ENCODE data around the gene TMEM39B.
"Not testable (repeated sequence)": the region's sequence is repeated elsewhere in the genome, so short reads cannot be mapped to it uniquely, and the experiment has no call there.

TMEM39B gene

DNA sequence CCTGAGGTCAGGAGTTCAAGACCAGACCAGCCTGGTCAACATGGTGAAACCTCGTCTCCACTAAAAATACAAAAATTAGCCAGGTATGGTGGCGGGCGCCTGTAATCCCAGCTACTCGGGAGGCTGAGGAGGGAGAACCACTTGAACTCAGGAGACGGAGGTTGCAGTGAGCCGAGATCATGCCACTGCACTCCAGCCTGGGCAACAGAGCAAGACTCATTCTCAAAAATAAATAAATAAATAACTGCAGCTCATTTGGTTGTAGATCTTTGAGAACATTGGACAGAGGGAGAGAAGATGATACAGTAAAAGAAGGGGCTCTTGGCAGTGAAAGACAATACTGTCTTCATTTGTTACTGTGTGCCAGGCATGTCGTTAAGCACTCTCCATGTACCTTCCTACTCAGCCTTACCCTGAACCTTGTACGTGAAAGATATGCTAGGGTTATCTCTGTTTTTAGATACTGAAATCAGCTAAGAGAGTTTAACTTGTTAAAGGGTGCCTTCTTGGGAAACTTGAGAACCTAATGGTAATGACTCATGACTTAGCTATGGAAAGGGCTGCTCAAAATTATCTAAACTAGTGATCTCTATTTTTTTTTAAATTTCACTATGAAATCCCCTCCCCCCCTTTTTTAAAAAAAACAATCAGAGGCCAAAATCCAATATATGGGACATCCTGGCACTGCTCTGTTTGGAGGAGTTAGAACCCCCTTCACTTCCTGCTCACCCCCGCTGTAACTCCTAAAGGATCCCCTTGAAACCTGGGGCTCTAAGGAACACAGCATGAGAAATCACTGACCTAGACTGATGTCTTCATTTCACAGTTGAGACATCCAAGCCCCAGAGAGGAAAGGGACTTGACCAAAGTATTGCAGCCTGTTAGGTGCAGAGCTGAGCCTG is 28.3 kb downstream of the TMEM39B start:
- H3K9ac ChIP-seq (ENCODE audit: low read length) = no peak overlapping the region
- peaks cover 17% of the 10 kb centered on the region for H3K36me3 ChIP-seq (ENCODE audit: control insufficient read depth, low read depth, low read length)
- H3K9me3 ChIP-seq (ENCODE audit: control insufficient read depth, low read depth, low read length) = no peaks in the 10 kb centered on the region
- H3K4me1 ChIP-seq (ENCODE audit: control insufficient read depth, low read depth, low read length) = no peaks in the 10 kb centered on the region
- H3K27ac ChIP-seq (ENCODE audit: low read length) = no peak overlapping the region
- no peaks in the 10 kb centered on the region for H3K27me3 ChIP-seq (ENCODE audit: control insufficient read depth, insufficient read depth, low read length)
- H3K4me3 ChIP-seq (ENCODE audit: low read length) = no peak overlapping the region

DNA sequence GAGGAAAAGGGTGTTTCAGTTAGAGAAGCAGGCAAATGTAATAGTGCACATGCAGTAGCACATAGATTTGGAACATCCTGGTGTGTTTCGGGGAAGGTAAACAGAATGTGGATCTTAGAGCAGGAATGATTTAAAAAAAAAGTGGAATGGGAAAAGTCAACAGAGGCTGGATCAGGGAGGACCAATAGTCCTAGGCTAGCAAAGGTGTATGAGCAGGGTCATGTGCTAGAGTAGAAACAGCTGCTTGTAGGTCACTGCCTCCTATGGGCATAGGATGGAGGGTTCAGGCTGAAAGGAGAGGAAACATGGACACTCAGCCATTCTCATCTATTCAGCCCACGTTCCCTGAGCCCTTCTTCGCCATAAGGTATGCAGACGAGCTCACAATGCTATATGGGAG is 31.4 kb downstream of the TMEM39B start:
- H3K36me3 ChIP-seq (ENCODE audit: control insufficient read depth, low read depth, low read length) = peaks cover 10% of the 10 kb centered on the region
- H3K27me3 ChIP-seq (ENCODE audit: control insufficient read depth, insufficient read depth, low read length) = no peaks in the 10 kb centered on the region
- H3K9ac ChIP-seq (ENCODE audit: low read length) = no peak overlapping the region
- no peak overlapping the region for H3K4me3 ChIP-seq (ENCODE audit: low read length)
- no peak overlapping the region for H3K27ac ChIP-seq (ENCODE audit: low read length)
- H3K4me1 ChIP-seq (ENCODE audit: control insufficient read depth, low read depth, low read length) = no peaks in the 10 kb centered on the region
- no peaks in the 10 kb centered on the region for H3K9me3 ChIP-seq (ENCODE audit: control insufficient read depth, low read depth, low read length)

DNA sequence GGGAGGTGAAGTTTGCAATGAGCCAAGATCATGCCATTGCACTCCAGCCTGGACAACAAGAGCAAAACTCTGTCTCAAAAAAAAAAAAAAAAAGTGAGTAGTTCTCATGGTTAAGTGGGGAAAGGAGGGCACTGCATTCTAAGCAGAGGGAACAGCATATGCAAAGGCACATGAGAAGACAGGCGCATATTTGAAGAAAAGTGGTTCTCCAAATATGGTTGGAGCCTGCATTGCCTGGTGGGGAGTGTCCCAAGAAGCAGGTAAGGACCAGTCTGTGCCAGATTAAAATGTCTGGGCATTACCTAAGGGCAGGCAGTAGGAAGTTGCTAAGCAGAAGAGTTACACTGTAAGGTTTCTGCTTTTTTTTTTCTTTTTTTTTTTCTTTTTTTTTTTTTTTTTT is 32.6 kb downstream of the TMEM39B start:
- Histone ChIP-seq H3K36me3 (ENCODE audit: control insufficient read depth, low read depth, low read length) (peaks cover 7% of the 10 kb centered on the region), H3K27me3 (ENCODE audit: control insufficient read depth, insufficient read depth, low read length) (no peaks in the 10 kb centered on the region), H3K27ac (ENCODE audit: low read length) (no peak overlapping the region), H3K4me1 (ENCODE audit: control insufficient read depth, low read depth, low read length) (no peaks in the 10 kb centered on the region), H3K9me3 (ENCODE audit: control insufficient read depth, low read depth, low read length) (no peaks in the 10 kb centered on the region), H3K4me3 (ENCODE audit: low read length) (no peak overlapping the region), H3K9ac (ENCODE audit: low read length) (no peak overlapping the region)

DNA sequence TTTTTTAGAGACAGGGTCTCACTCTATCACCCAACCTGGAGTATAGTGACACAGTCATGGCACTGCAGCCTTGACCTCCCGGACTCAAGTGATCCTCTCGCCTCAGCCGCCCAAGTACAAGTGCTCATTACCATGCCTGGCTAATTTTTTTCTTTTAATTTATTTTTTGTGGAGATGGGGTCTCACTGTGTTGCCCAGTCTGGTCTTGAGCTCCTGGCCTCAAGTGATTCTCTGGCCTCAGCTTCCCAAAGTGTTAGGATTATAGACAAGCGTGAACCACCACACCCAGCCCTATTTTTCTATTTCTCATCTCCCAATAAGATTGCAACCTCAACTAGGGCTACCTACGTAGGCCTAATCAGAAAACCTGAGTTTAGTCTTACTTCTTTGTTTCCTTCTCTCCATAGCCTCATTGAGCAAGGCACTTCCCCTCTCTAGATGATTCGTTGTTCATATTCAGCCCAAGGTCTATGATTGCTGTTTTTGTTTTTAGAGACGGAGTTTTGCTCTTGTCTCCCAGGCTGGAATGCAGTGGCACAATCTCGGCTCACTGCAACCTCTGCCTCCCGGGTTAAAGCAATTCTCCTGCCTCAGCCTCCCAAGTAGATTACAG is 34.0 kb downstream of the TMEM39B start:
- Histone ChIP-seq H3K27me3 (ENCODE audit: control insufficient read depth, insufficient read depth, low read length) (no peaks in the 10 kb centered on the region), H3K4me1 (ENCODE audit: control insufficient read depth, low read depth, low read length) (no peaks in the 10 kb centered on the region), H3K27ac (ENCODE audit: low read length) (no peak overlapping the region), H3K36me3 (ENCODE audit: control insufficient read depth, low read depth, low read length) (peaks cover 4% of the 10 kb centered on the region), H3K9me3 (ENCODE audit: control insufficient read depth, low read depth, low read length) (no peaks in the 10 kb centered on the region), H3K4me3 (ENCODE audit: low read length) (no peak overlapping the region), H3K9ac (ENCODE audit: low read length) (no peak overlapping the region)

DNA sequence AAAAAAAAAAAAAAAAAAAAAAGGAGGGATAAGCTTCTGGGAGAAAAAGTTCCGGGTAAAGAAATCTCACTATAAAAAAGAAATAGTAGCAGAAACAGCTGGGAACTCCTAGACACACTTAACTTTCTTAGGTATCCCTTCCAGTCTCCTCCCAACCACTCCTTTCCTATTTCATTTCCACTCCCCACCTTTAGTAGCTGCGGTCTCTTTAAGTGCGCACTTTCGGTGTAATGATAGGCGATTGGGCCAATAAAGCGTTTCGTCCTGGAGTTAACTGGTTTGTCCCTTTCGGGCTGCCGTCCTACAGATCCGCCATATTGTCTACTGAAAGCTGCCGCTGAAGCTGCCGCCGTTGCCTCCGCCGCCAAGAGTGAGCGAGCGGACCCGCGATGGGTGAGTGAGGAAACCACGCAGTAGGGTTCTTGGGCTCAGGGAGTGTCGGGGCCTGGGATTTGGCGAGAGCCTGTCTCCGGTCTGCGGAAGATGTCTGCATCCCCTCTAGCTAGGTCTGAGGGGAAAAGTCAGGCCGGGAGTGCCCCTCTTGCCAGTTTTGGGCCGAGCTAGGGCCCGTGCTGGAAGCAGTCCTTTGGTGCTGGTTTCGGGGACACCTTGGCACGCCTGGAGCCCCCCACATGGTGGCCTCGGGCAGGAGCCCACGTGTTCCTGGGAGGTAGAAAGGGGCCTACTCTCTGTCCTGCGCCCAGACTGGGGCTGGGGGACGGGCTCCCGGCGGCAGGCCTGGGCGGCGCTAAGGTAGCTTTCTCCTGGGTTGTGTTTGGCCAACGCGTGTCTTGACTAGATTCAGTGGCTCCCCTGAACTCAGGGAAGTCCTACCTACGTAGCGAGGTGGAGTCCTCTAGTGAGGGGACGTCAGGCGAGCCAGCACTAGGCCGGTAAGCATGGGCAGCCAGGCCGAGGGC is 35.3 kb downstream of the TMEM39B start, which contains the start of gene KPNA6:
Gene KPNA6, plus strand, starts transcription at position 315 of the 920 bp plus-strand sequence. Its CDS starts 75 bp downstream, at position 390.
- Histone ChIP-seq H3K27ac (ENCODE audit: low read length) (peak within 1 kb of the TSS; percentile 86), H3K36me3 (ENCODE audit: control insufficient read depth, low read depth, low read length) (no peaks in the 10 kb centered on the region), H3K9ac (ENCODE audit: low read length) (peak within 1 kb of the TSS; percentile 98), H3K27me3 (ENCODE audit: control insufficient read depth, insufficient read depth, low read length) (no peaks in the 10 kb centered on the region), H3K4me3 (ENCODE audit: low read length) (peak within 1 kb of the TSS; percentile 88), H3K9me3 (ENCODE audit: control insufficient read depth, low read depth, low read length) (no peaks in the 10 kb centered on the region), H3K4me1 (ENCODE audit: control insufficient read depth, low read depth, low read length) (no peaks in the 10 kb centered on the region)

DNA sequence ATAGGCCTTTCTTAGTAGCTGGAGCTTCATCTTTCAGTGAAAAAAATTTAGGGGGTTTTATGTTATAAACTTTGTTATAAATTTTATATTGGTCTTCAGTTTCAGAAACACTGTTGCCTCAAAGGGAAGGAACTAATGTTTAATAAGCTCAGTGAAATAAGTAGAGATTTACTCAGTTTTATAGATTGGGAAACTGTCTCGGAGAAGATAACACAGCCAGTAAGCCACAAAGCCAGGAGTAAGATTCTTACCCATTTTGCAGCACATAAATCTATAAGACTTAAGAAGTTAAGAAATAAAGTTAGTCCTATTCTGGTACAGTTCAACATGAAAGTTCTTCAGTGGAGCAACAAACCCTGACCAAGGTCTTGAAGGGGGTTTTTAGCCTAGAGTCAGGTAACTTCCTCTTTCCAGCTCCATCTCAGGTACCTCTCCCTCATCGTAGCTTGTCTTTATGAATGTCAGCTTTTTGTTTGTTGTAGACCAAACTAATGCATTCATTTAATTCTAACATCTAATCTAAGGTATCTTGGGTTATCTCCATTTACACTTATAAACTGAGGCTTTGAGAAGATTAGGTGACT is 38.4 kb downstream of the TMEM39B start:
- Histone ChIP-seq H3K9ac (ENCODE audit: low read length) (no peak overlapping the region), H3K27ac (ENCODE audit: low read length) (no peak overlapping the region), H3K9me3 (ENCODE audit: control insufficient read depth, low read depth, low read length) (no peaks in the 10 kb centered on the region), H3K27me3 (ENCODE audit: control insufficient read depth, insufficient read depth, low read length) (no peaks in the 10 kb centered on the region), H3K4me1 (ENCODE audit: control insufficient read depth, low read depth, low read length) (no peaks in the 10 kb centered on the region), H3K4me3 (ENCODE audit: low read length) (no peak overlapping the region), H3K36me3 (ENCODE audit: control insufficient read depth, low read depth, low read length) (no peaks in the 10 kb centered on the region)

DNA sequence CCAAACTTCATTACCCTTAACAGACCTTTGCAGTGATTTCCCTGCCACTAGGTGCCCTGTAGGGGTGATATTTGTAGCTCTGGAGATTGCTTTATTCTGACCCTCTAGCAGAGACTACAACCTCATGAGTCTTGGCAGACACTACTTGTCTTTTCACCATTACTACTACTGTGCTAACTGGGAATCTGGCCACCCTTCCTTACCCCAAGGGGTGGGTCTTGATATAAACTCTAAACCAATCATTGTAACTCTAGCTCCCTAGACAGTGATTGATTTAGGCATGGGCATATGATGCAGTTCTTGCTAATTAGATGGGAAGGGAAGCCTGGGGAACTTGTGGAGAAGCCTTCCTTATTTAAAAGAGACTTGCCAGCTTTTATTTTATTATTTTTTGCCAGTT is 39.0 kb downstream of the TMEM39B start:
- no peak overlapping the region for H3K9ac ChIP-seq (ENCODE audit: low read length)

DNA sequence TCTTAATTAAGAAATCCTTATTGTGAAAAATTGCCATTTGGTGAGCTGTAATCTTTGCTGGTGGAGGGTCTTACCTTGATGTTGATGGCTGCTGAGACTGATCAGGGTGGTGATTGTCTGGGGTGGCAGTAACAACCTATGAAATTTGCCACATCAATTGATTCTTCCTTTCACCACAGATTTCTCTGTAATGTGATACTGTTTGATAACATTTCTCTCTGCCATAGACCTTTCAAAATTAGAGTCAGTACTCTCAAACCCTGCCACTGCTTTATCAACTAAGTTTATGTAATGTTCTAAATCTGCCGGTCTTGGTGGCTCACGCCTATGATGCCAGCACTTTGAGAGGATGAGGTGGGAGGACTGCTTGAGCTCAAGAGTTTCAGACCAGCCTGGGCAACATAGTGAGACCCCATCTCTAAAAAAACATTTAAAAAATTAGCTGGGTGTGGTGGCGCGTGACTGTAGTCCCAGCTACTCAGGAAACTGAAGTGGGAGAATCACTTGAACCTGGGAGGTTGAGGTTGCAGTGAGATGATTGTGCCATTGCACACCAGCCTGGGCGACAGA is 40.2 kb downstream of the TMEM39B start:
- no peak overlapping the region for H3K27ac ChIP-seq (ENCODE audit: low read length)
- no peaks in the 10 kb centered on the region for H3K9me3 ChIP-seq (ENCODE audit: control insufficient read depth, low read depth, low read length)
- H3K27me3 ChIP-seq (ENCODE audit: control insufficient read depth, insufficient read depth, low read length) = no peaks in the 10 kb centered on the region
- no peak overlapping the region for H3K4me3 ChIP-seq (ENCODE audit: low read length)
- no peak overlapping the region for H3K9ac ChIP-seq (ENCODE audit: low read length)
- no peaks in the 10 kb centered on the region for H3K4me1 ChIP-seq (ENCODE audit: control insufficient read depth, low read depth, low read length)
- H3K36me3 ChIP-seq (ENCODE audit: control insufficient read depth, low read depth, low read length) = no peaks in the 10 kb centered on the region

More for the DNA sequence above, 39.0 kb downstream of the TMEM39B start:
- Histone ChIP-seq H3K27ac (ENCODE audit: low read length) (no peak overlapping the region), H3K4me3 (ENCODE audit: low read length) (no peak overlapping the region), H3K4me1 (ENCODE audit: control insufficient read depth, low read depth, low read length) (no peaks in the 10 kb centered on the region), H3K27me3 (ENCODE audit: control insufficient read depth, insufficient read depth, low read length) (no peaks in the 10 kb centered on the region), H3K36me3 (ENCODE audit: control insufficient read depth, low read depth, low read length) (no peaks in the 10 kb centered on the region), H3K9me3 (ENCODE audit: control insufficient read depth, low read depth, low read length) (no peaks in the 10 kb centered on the region)

DNA sequence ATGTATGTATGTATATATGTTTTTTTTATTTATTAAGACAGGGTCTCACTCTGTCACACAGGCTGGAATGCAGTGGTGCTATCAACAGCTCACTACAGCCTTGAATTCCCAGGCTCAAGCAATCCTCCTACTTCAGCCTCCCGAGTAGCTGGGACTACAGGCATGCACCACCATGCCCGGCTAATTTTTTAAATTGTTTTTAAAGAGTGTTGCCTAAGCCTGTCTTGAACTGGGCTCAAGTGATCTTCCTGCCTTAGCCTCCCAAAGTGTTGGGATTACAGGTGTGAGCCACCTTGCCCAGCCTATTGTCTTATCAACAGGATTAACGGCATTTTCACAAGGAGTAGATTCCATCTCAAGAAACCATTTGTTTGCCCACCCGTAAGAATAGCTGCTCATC is 40.7 kb downstream of the TMEM39B start:
- H3K27ac ChIP-seq (ENCODE audit: low read length); H3K9me3 ChIP-seq (ENCODE audit: control insufficient read depth, low read depth, low read length); H3K27me3 ChIP-seq (ENCODE audit: control insufficient read depth, insufficient read depth, low read length); H3K4me1 ChIP-seq (ENCODE audit: control insufficient read depth, low read depth, low read length); H3K9ac ChIP-seq (ENCODE audit: low read length); H3K36me3 ChIP-seq (ENCODE audit: control insufficient read depth, low read depth, low read length); H3K4me3 ChIP-seq (ENCODE audit: low read length): not testable (repeated sequence)

DNA sequence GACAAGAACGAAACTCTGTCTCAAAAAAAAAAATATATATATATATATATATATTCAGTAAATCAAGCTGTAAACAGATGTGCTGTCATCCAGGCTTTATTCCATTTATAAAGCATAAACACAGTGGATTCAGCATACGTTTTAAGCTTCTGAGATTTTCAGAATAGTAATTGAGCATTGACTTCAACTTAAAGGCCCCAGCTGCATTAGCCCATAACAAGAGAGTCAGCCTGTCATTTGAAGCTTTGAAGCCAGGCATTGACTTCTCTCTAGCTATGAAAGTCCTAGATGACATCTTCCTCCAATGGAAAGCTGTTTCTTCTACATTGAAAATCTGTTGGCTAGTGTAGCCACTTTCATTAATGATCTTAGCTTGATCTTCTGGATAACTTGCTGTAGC is 41.7 kb downstream of the TMEM39B start:
- Histone ChIP-seq H3K36me3 (ENCODE audit: control insufficient read depth, low read depth, low read length) (no peaks in the 10 kb centered on the region), H3K4me1 (ENCODE audit: control insufficient read depth, low read depth, low read length) (no peaks in the 10 kb centered on the region), H3K27ac (ENCODE audit: low read length) (no peak overlapping the region), H3K9me3 (ENCODE audit: control insufficient read depth, low read depth, low read length) (no peaks in the 10 kb centered on the region), H3K27me3 (ENCODE audit: control insufficient read depth, insufficient read depth, low read length) (no peaks in the 10 kb centered on the region), H3K9ac (ENCODE audit: low read length) (no peak overlapping the region), H3K4me3 (ENCODE audit: low read length) (no peak overlapping the region)

DNA sequence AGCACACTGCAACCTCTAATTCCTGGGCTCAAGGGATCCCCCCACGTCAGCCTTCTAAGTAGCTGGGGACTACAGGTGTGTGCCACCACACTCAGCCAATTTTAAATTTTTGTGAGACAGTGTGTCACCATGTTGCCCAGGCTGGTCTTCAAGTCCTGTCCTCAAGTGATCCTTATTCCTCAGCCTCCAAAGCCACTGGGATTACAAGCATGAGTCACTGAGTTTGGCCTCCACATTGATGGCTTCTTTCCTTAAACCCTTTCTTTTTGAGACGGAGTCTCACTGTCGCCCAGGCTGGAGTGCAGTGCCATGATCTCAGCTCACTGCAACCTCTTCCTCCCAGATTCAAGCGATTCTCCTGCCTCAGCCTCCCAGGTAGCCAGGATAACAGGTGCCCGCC is 42.8 kb downstream of the TMEM39B start:
- H3K27ac ChIP-seq (ENCODE audit: low read length) = no peak overlapping the region
- H3K4me1 ChIP-seq (ENCODE audit: control insufficient read depth, low read depth, low read length) = no peaks in the 10 kb centered on the region
- no peak overlapping the region for H3K9ac ChIP-seq (ENCODE audit: low read length)
- H3K9me3 ChIP-seq (ENCODE audit: control insufficient read depth, low read depth, low read length) = no peaks in the 10 kb centered on the region
- H3K27me3 ChIP-seq (ENCODE audit: control insufficient read depth, insufficient read depth, low read length) = no peaks in the 10 kb centered on the region
- H3K36me3 ChIP-seq (ENCODE audit: control insufficient read depth, low read depth, low read length) = no peaks in the 10 kb centered on the region
- H3K4me3 ChIP-seq (ENCODE audit: low read length) = no peak overlapping the region

Data from iPS-18a (cell line).